ENCODE measurements around the gene LGALS13.

The LGALS13 gene

GRCh38 chr19:39563408-39563807, 38.9 kb upstream of the LGALS13 start:
- peak; percentile 40 for DNase-seq (ENCODE audit: low read depth)

GRCh38 chr19:39566064-39566463, 36.3 kb upstream of the LGALS13 start:
- peak; percentile 3 for DNase-seq (ENCODE audit: low read depth)
- H3K4me3 ChIP-seq (replicated peaks; ENCODE audit: low read depth, low read length) = no peak overlapping the region
- TF ChIP-seq, protein P1, sequence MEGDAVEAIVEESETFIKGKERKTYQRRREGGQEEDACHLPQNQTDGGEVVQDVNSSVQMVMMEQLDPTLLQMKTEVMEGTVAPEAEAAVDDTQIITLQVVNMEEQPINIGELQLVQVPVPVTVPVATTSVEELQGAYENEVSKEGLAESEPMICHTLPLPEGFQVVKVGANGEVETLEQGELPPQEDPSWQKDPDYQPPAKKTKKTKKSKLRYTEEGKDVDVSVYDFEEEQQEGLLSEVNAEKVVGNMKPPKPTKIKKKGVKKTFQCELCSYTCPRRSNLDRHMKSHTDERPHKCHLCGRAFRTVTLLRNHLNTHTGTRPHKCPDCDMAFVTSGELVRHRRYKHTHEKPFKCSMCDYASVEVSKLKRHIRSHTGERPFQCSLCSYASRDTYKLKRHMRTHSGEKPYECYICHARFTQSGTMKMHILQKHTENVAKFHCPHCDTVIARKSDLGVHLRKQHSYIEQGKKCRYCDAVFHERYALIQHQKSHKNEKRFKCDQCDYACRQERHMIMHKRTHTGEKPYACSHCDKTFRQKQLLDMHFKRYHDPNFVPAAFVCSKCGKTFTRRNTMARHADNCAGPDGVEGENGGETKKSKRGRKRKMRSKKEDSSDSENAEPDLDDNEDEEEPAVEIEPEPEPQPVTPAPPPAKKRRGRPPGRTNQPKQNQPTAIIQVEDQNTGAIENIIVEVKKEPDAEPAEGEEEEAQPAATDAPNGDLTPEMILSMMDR (IDR thresholded peaks at IDR 0.05; ENCODE audit: low read length, missing control alignments) = no peak

More at GRCh38 chr19:39563408-39563807, 38.9 kb upstream of the LGALS13 start:
- TF ChIP-seq, protein P1 (IDR thresholded peaks at IDR 0.05; ENCODE audit: low read length, missing control alignments) = no peak
- no peak overlapping the region for H3K4me3 ChIP-seq (replicated peaks; ENCODE audit: low read depth, low read length)

- TF ChIP-seq, protein P1 (IDR thresholded peaks at IDR 0.05; ENCODE audit: low read length, missing control alignments) = no peak
- no peak overlapping the region for H3K4me3 ChIP-seq (replicated peaks; ENCODE audit: low read depth, low read length)
- DNase-seq (ENCODE audit: low read depth) = peak; percentile 7
These were observed 33.7 kb upstream of the LGALS13 start for GRCh38 chr19:39568604-39569003.

DNA sequence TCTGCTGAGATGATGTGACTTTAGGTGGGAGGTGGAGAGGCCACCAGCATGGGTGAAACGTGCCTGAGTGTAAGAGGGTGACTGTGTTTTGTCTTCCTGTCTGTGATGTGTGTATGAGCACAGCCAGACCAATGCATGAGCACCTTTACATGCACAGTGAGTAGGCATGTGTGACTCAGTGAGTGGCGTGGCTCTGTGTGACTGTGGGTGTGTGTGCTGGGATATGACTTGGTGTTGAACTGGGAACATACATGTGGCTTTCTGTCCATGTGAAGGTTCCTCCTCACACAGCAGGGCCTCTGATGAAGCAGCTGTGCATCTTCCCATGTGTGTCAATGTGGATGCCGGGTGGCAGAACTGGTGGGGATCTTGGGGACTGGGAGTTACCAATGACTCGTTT, 19.9 kb upstream of the LGALS13 start:
- TF ChIP-seq, protein P1 (IDR thresholded peaks at IDR 0.05; ENCODE audit: low read length, missing control alignments) = no peak
- DNase-seq (ENCODE audit: low read depth) = no peak
- H3K4me3 ChIP-seq (replicated peaks; ENCODE audit: low read depth, low read length) = no peak overlapping the region

DNA sequence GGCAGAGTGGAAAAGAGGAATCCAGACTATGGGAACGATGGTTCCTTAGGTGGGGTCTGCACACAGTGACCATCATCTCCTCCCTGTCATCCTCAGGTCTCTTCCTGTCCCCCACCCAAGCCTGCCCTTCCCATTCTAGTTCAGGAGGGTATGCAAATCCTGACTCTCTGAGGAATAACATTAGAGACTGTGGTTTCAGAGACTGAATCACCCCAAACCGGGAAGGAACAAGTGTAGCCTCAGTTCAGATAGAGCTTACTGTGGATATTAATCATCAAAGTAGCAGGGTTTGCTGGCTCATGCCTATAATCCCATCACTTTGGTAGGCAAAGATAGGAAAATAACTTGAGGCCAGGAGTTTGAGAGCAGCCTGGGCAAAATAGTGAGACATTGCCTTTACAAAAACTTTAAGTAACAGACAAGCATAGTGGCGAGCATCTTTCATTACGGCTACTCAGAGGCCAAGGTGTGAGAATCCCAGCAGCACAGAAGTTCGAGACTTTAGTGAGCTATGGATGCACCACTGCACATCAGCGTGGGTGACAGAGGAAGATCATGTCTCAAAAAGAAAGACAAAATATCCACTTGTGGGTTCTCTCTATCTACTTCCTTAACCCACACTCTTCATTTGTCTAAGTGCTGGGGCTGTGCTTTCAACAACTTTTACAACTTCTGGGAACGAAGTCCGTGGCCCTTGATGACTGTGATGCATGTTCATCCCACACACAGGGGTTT, 19.3 kb upstream of the LGALS13 start:
- DNase-seq (ENCODE audit: low read depth) = no peak
- no peak overlapping the region for H3K4me3 ChIP-seq (replicated peaks; ENCODE audit: low read depth, low read length)
- TF ChIP-seq, protein P1 (IDR thresholded peaks at IDR 0.05; ENCODE audit: low read length, missing control alignments) = no peak

- DNase-seq (ENCODE audit: low read depth) = no peak
- H3K4me3 ChIP-seq (replicated peaks; ENCODE audit: low read depth, low read length) = no peak overlapping the region
- TF ChIP-seq, protein P1 (IDR thresholded peaks at IDR 0.05; ENCODE audit: low read length, missing control alignments) = no peak
These were observed 14.8 kb upstream of the LGALS13 start for GRCh38 chr19:39587496-39587895.

GRCh38 chr19:39588066-39588465, 14.3 kb upstream of the LGALS13 start:
- DNase-seq (ENCODE audit: low read depth) = no peak

More at GRCh38 chr19:39588066-39588465, 14.3 kb upstream of the LGALS13 start:
- TF ChIP-seq, protein P1 (IDR thresholded peaks at IDR 0.05; ENCODE audit: low read length, missing control alignments) = no peak
- no peak overlapping the region for H3K4me3 ChIP-seq (replicated peaks; ENCODE audit: low read depth, low read length)

Data from fibroblast of pulmonary artery (primary cell).